GM12878 (cell line): Measurements from ENCODE around the gene MAP3K21. TPM values are rescaled to one million over a fixed set of nuclear protein-coding genes. Genes with fewer than 3 reads are reported as not detected.

Experiments used
- ATAC-seq: fragments of 200-7000 bp; cut with Tn5 transposase; 3 replicates; pipeline ENCODE4 v1.9.1; 2020; ENCODE audit warnings: mild to moderate bottlenecking, moderate library complexity
- BruUV-seq: library from RNA; stranded (reverse); fragments of 400-500 nt; replicated peaks from 2 replicates; lab custom pipeline; 2021; lab: Mats Ljungman, UMichigan
- CTCF ChIA-PET: fragments of 300-600 bp; sonication (Branson Sonifier 250); formaldehyde crosslinking; extraction: SDS; loops from one replicate; lab custom pipeline; 2021; ENCODE audit warnings: inconsistent platforms; lab: Yijun Ruan, JAX
- POLR2A ChIA-PET: fragments of 350-600 bp; formaldehyde crosslinking; extraction: SDS; loops from one replicate; lab custom pipeline; 2021; ENCODE audit warnings: inconsistent platforms; lab: Charles Lee
- RAD21 ChIA-PET: fragments of 300-600 bp; sonication (Branson Sonifier 250); formaldehyde crosslinking; loops from one replicate; lab custom pipeline; 2023; ENCODE audit warnings: antibody characterized with exemption; ENCODE audit not compliant: unreplicated experiment; lab: Charles Lee
- SMC1A ChIA-PET: fragments of 300-600 bp; sonication (Branson Sonifier 250); formaldehyde crosslinking; loops from one replicate; lab custom pipeline; 2023; ENCODE audit not compliant: unreplicated experiment, uncharacterized antibody; lab: Charles Lee
- DNase-seq: peaks from one replicate; pipeline ENCODE4 v3.0.0-alpha.2; 2011; ENCODE audit warnings: low read depth, low spot score
- FAIRE-seq: peaks from 3 replicates; lab custom pipeline; 2011; peaks lifted over from hg19 to GRCh38; lab: Jason Lieb, UNC
- H2AFZ ChIP-seq: 2 replicates; pipeline ENCODE4 v1.6.0; 2011; ENCODE audit warnings: low read depth, low read length, control low read depth; ENCODE audit not compliant: control insufficient read depth
- H3K27ac ChIP-seq: 2 replicates; pipeline ENCODE4 v1.5.1; 2011; ENCODE audit warnings: control low read depth; ENCODE audit not compliant: control insufficient read depth, insufficient read depth
- H3K27me3 ChIP-seq, 2 experiments: replicated peaks in 1 of 2; 2 replicates each; pipeline versions ENCODE4 v1.6.0 to v1.6.1; 2011; ENCODE audit warnings: low read length in 1 of 2; ENCODE audit not compliant: control insufficient read depth in 2 of 2, insufficient read depth in 2 of 2
- H3K36me3 ChIP-seq, 2 experiments: 2 replicates each; pipeline ENCODE4 v1.5.1; 2011; ENCODE audit warnings: low read length in 1 of 2; ENCODE audit not compliant: control insufficient read depth in 2 of 2, insufficient read depth in 2 of 2
- H3K4me1 ChIP-seq: 2 replicates; pipeline ENCODE4 v1.6.1; 2011; ENCODE audit warnings: mild to moderate bottlenecking, low read length, moderate library complexity, mixed read lengths; ENCODE audit not compliant: control insufficient read depth, insufficient read depth
- H3K4me2 ChIP-seq: 2 replicates; pipeline ENCODE4 v1.6.0; 2011; ENCODE audit warnings: control low read depth; ENCODE audit not compliant: control insufficient read depth, insufficient read depth
- H3K4me3 ChIP-seq: fragments of 200-600 bp; sonication (generic); 2 replicates; pipeline ENCODE4 v1.5.1; 2016
- H3K79me2 ChIP-seq: 2 replicates; pipeline ENCODE4 v1.6.0; 2011; ENCODE audit warnings: low read length; ENCODE audit not compliant: control insufficient read depth, insufficient read depth
- H3K9ac ChIP-seq: 2 replicates; pipeline ENCODE4 v1.8.0; 2011; ENCODE audit warnings: low read length, control low read depth, mixed read lengths; ENCODE audit not compliant: control insufficient read depth, insufficient read depth
- H3K9me3 ChIP-seq: replicated peaks from 3 replicates; pipeline ENCODE4 v1.5.1; 2011; ENCODE audit warnings: mild to moderate bottlenecking, low read length; ENCODE audit not compliant: control insufficient read depth, insufficient read depth
- H4K20me1 ChIP-seq: 2 replicates; pipeline ENCODE4 v1.6.0; 2011; ENCODE audit not compliant: control insufficient read depth, insufficient read depth
- CBFB ChIP-seq: IDR thresholded peaks from 2 replicates; pipeline ENCODE4 v1.6.1; 2016; ENCODE audit warnings: antibody characterized with exemption, low read depth
- IKZF2 ChIP-seq, 2 experiments: fragments of 450-650 bp; IDR thresholded peaks; 2 replicates each; pipeline ENCODE4 v1.6.1; 2017; ENCODE audit warnings: mild to moderate bottlenecking in 2 of 2, moderate library complexity in 2 of 2
- MYB ChIP-seq: fragments of 150-350 bp; IDR thresholded peaks from 2 replicates; pipeline ENCODE4 v1.6.1; 2014; ENCODE audit warnings: mild to moderate bottlenecking, low read depth, low read length, borderline replicate concordance
- PKNOX1 ChIP-seq: fragments of 450-650 bp; IDR thresholded peaks from 2 replicates; pipeline ENCODE4 v1.6.1; 2016; ENCODE audit warnings: mild to moderate bottlenecking
- RUNX3 ChIP-seq: IDR thresholded peaks from 2 replicates; pipeline ENCODE4 v1.6.1; 2012; ENCODE audit warnings: low read length, inconsistent platforms
- SMAD1 ChIP-seq: fragments of 450-650 bp; IDR thresholded peaks from 2 replicates; pipeline ENCODE4 v1.6.1; 2018; ENCODE audit warnings: mild to moderate bottlenecking, low read depth; ENCODE audit not compliant: partially characterized antibody
- SMARCA5 ChIP-seq: fragments of 450-650 bp; IDR thresholded peaks from 2 replicates; pipeline ENCODE4 v1.6.1; 2017; ENCODE audit warnings: mild to moderate bottlenecking
- SRF ChIP-seq, 2 experiments: IDR thresholded peaks; 2 replicates each; pipeline ENCODE4 v1.6.1; 2011; ENCODE audit warnings: low read depth in 2 of 2, low read length in 2 of 2, mild to moderate bottlenecking in 1 of 2, moderate library complexity in 1 of 2
- STAT3 ChIP-seq: IDR thresholded peaks from 2 replicates; pipeline ENCODE4 v1.6.1; 2011; ENCODE audit warnings: low read depth, low read length, improper control_type of control experiment
- ZNF274 ChIP-seq: IDR thresholded peaks from one replicate; pipeline ENCODE4 v1.8.0; 2011; ENCODE audit not compliant: insufficient read length, insufficient read depth
- whole genome bisulfite sequencing: methylation state at CpG from one replicate; pipeline ENCODE4 v1.1.6; 2016; ENCODE audit warnings: low lambda C conversion rate; ENCODE audit not compliant: insufficient replicate concordance, insufficient coverage; ENCODE audit errors: missing lambda C conversion rate; 5-methylcytosine and 5-hydroxymethylcytosine counted together
- in situ Hi-C: fragments of 300-500 bp; cut with MboI; formaldehyde crosslinking; loops from 9 replicates; pipeline ENCODE4 v1.14.3; 2018; ENCODE audit warnings: mixed read lengths
- intact Hi-C: fragments of 100-400 bp; cut with micrococcal nuclease; formaldehyde crosslinking; loops from one replicate; pipeline ENCODE4 v1.14.2; 2022; ENCODE audit not compliant: unreplicated experiment
- polyA plus RNA-seq, 11 experiments: library from polyadenylated mRNA; depleted of rRNA in 4 of 11; unstranded in 6 of 11; stranded (reverse) in 5 of 11; fragments of >200 nt; fragmentation: Nextera tagmentation in 4 of 11; fragmentation: Illumina TruSeq in 1 of 11; extraction: Ambion mirVana in 4 of 11; extraction: Trizol in 1 of 11; gene quantifications; 1 replicate in 1 of 11; 2 replicates in 10 of 11; pipeline versions ENCODE4 v1.2.1 to v1.2.3, GENCODE V29; 2011 to 2016; ENCODE audit warnings: inconsistent platforms in 2 of 11, missing spikeins in 2 of 11, low read depth in 1 of 11
- total RNA-seq, 4 experiments: library from RNA; depleted of rRNA in 3 of 4; stranded (reverse); fragments of >200 nt in 3 of 4; fragmentation: Illumina TruSeq in 1 of 4; extraction: Trizol in 1 of 4; gene quantifications; 2 replicates each; pipeline versions ENCODE4 v1.2.1 to v1.2.3, GENCODE V29; 2013 to 2021
- TF ChIP-seq, protein P1 (sequence below): fragments of 450-650 bp; formaldehyde crosslinking; IDR thresholded peaks from 2 replicates; pipeline ENCODE4 v1.4.0; 2020; ENCODE audit warnings: mild to moderate bottlenecking, moderate library complexity
- TF ChIP-seq, protein P2 (sequence below): fragments of 450-650 bp; IDR thresholded peaks from 2 replicates; pipeline ENCODE4 v1.6.1; 2014; ENCODE audit warnings: mild to moderate bottlenecking
- TF ChIP-seq, protein P3 (sequence below): fragments of 450-650 bp; IDR thresholded peaks from 2 replicates; pipeline ENCODE4 v1.6.1; 2016; ENCODE audit warnings: mild to moderate bottlenecking

Gene MAP3K21
- total and polyA plus RNA-seq, 10 of the 15 experiments (the other 5 are each of a cell fraction or from before 2014, with no cell fraction given) = 0.02 to 0.21 (median 0.09) TPM; not detected in 1

DNA sequence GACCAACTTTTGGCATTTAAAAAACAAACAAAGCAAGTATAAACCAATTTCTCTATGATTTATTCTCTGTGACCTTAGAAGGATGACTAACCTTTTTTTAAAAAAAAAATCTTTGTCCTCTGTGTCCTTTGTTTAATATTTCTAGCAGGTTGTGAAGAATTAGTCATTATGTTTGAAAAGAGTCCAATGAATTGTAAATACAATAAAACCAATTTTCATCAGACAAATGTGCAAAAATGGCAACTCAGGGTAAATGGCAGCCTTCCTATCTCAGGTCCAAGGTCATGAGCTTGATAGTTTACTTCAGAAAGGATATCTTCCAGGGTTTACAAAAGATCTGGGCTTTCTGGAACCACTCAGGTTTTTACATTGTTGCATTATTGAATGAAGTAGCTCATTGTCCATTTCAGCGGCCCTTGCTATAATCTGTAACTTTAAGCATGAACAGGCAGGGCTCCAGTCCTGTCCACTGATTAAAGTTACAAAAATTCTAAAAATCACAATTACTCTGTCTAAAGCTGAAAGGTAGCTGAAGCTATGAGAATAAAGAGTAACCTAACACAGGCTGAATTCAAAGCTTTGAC is 11.7 kb upstream of the MAP3K21 start:
- intact Hi-C loops (no loop called here), in situ Hi-C loops (no loop called here)
- ATAC-seq = no peak
- ChIA-PET RAD21 (no interaction called here), SMC1A (interaction anchor here (1.7 kb wide), 1 partner anchor 10 kb away, joined by 12 read pairs; no protein-coding TSS in a partner anchor), POLR2A (no interaction called here), CTCF (interaction anchor here (1.1 to 2.1 kb wide), 3 partner anchors 9 to 17 kb away, joined by 3 to 14 read pairs (median 3); no protein-coding TSS in a partner anchor)
- BruUV-seq = no TSS peak
- H2AFZ ChIP-seq = no peak overlapping the region
- H3K4me1 ChIP-seq = no peaks in the 10 kb centered on the region
- H3K9ac ChIP-seq = no peak overlapping the region
- DNase-seq = no peak
- no peaks in the 10 kb centered on the region for H3K9me3 ChIP-seq
- H3K27me3 ChIP-seq = peaks cover 1 to 11% of the 10 kb centered on the region in 2 experiments; a peak in 2 of 4 replicates
- 94% methylated on average over 1 of the region's 1 CpG for WGBS
- no peak overlapping the region for H3K4me2 ChIP-seq
- no peak for FAIRE-seq
- no peaks in the 10 kb centered on the region for H4K20me1 ChIP-seq
- H3K79me2 ChIP-seq = no peaks in the 10 kb centered on the region
- no peak overlapping the region for H3K27ac ChIP-seq
- H3K36me3 ChIP-seq = no peaks in the 10 kb centered on the region
- no peak overlapping the region for H3K4me3 ChIP-seq
- TF ChIP-seq CBFB (no peak), SRF (IDR thresholded peaks at IDR 0.05; ENCODE audit: low read depth in 2 of 2, low read length in 2 of 2) (no peak), STAT3 (no peak), IKZF2 (IDR thresholded peaks at IDR 0.05) (no peak), ZNF274 (no peak), PKNOX1 (no peak), SMARCA5 (no peak), MYB (no peak), SMAD1 (no peak), RUNX3 (no peak)
- TF ChIP-seq, protein P1, sequence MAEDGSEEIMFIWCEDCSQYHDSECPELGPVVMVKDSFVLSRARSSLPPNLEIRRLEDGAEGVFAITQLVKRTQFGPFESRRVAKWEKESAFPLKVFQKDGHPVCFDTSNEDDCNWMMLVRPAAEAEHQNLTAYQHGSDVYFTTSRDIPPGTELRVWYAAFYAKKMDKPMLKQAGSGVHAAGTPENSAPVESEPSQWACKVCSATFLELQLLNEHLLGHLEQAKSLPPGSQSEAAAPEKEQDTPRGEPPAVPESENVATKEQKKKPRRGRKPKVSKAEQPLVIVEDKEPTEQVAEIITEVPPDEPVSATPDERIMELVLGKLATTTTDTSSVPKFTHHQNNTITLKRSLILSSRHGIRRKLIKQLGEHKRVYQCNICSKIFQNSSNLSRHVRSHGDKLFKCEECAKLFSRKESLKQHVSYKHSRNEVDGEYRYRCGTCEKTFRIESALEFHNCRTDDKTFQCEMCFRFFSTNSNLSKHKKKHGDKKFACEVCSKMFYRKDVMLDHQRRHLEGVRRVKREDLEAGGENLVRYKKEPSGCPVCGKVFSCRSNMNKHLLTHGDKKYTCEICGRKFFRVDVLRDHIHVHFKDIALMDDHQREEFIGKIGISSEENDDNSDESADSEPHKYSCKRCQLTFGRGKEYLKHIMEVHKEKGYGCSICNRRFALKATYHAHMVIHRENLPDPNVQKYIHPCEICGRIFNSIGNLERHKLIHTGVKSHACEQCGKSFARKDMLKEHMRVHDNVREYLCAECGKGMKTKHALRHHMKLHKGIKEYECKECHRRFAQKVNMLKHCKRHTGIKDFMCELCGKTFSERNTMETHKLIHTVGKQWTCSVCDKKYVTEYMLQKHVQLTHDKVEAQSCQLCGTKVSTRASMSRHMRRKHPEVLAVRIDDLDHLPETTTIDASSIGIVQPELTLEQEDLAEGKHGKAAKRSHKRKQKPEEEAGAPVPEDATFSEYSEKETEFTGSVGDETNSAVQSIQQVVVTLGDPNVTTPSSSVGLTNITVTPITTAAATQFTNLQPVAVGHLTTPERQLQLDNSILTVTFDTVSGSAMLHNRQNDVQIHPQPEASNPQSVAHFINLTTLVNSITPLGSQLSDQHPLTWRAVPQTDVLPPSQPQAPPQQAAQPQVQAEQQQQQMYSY (CRISPR knock-in tag) = no peak
- TF ChIP-seq, protein P2, sequence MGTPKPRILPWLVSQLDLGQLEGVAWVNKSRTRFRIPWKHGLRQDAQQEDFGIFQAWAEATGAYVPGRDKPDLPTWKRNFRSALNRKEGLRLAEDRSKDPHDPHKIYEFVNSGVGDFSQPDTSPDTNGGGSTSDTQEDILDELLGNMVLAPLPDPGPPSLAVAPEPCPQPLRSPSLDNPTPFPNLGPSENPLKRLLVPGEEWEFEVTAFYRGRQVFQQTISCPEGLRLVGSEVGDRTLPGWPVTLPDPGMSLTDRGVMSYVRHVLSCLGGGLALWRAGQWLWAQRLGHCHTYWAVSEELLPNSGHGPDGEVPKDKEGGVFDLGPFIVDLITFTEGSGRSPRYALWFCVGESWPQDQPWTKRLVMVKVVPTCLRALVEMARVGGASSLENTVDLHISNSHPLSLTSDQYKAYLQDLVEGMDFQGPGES = no peak
- TF ChIP-seq, protein P3, sequence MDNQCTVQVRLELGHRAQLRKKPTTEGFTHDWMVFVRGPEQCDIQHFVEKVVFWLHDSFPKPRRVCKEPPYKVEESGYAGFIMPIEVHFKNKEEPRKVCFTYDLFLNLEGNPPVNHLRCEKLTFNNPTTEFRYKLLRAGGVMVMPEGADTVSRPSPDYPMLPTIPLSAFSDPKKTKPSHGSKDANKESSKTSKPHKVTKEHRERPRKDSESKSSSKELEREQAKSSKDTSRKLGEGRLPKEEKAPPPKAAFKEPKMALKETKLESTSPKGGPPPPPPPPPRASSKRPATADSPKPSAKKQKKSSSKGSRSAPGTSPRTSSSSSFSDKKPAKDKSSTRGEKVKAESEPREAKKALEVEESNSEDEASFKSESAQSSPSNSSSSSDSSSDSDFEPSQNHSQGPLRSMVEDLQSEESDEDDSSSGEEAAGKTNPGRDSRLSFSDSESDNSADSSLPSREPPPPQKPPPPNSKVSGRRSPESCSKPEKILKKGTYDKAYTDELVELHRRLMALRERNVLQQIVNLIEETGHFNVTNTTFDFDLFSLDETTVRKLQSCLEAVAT = no peak
